Brain microvascular endothelial cell (primary cell): ENCODE results near the gene SERP2.

ENCODE experiments used
- DNase-seq: peaks from one replicate; pipeline ENCODE4 v3.0.0-alpha.2; 2020
- H3K27ac ChIP-seq: fragments of 250-450 bp; sonication (Bioruptor Pico); 2 replicates; pipeline ENCODE4 v1.5.1; 2020; ENCODE audit warnings: mild to moderate bottlenecking, moderate library complexity
- H3K27me3 ChIP-seq: fragments of 250-450 bp; sonication (Bioruptor Pico); replicated peaks from 2 replicates; pipeline ENCODE4 v1.5.1; 2020; ENCODE audit warnings: mild to moderate bottlenecking
- H3K36me3 ChIP-seq: fragments of 250-450 bp; sonication (Bioruptor Pico); replicated peaks from 2 replicates; pipeline ENCODE4 v1.5.1; 2020; ENCODE audit warnings: mild to moderate bottlenecking
- H3K4me3 ChIP-seq: 2 replicates; pipeline ENCODE4 v1.5.1; 2011; ENCODE audit warnings: low read depth, mild to moderate bottlenecking, control low read depth, low read length, moderate library complexity
- in situ Hi-C: cut with HindIII; loops from 2 replicates; pipeline ENCODE4 v1.10.0; 2017; ENCODE audit warnings: low sequenced_read_pairs, low pct_ligation_motif_present
- TF ChIP-seq, protein P1 (sequence below): IDR thresholded peaks from 2 replicates; pipeline ENCODE4 v1.5.1; 2011; ENCODE audit warnings: low read depth, mild to moderate bottlenecking, moderate library complexity, low read length, control low read depth, inconsistent platforms; ENCODE audit errors: missing control alignments

Gene SERP2

DNA sequence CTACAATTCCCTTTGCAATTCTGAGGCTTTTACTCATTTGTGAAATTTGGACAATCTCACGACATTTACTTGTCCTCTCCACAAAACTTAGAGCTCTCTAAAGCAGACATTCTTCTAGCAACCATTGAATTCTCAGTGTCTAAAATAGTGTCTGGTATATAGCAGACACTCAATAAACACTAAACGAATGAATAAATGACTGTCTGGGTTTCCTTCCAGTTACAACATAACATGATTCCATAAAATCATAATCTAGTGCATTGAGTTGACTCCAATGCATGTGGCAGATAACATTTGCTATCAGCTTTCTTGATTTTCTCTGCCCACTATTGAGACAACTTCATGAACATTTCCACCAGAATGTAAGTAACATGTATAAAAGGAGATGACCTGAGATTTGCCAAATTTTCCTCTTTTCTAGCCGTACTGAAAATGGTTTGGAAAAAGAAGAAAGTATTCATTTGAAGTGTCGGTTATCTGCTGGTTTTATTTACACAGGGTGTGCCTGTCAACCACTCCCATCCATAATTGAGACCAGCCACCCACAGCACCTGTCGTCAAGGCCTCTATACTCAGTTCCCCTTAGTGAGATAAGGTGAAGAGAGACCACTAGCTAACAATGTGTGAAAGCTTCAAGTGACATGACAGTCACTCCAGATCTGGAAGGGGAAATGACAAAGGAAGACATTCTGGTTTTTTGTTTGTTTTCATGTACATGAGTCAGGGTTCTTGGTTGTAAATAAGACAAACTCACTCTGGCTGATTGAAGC is 4.8 kb upstream of the SERP2 start:
- in situ Hi-C loops: no loop called here
- Histone ChIP-seq H3K4me3 (no peak overlapping the region), H3K27me3 (no peaks in the 10 kb centered on the region), H3K36me3 (no peaks in the 10 kb centered on the region), H3K27ac (no peak overlapping the region)
- DNase-seq: no peak
- TF ChIP-seq, protein P1, sequence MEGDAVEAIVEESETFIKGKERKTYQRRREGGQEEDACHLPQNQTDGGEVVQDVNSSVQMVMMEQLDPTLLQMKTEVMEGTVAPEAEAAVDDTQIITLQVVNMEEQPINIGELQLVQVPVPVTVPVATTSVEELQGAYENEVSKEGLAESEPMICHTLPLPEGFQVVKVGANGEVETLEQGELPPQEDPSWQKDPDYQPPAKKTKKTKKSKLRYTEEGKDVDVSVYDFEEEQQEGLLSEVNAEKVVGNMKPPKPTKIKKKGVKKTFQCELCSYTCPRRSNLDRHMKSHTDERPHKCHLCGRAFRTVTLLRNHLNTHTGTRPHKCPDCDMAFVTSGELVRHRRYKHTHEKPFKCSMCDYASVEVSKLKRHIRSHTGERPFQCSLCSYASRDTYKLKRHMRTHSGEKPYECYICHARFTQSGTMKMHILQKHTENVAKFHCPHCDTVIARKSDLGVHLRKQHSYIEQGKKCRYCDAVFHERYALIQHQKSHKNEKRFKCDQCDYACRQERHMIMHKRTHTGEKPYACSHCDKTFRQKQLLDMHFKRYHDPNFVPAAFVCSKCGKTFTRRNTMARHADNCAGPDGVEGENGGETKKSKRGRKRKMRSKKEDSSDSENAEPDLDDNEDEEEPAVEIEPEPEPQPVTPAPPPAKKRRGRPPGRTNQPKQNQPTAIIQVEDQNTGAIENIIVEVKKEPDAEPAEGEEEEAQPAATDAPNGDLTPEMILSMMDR: no peak

DNA sequence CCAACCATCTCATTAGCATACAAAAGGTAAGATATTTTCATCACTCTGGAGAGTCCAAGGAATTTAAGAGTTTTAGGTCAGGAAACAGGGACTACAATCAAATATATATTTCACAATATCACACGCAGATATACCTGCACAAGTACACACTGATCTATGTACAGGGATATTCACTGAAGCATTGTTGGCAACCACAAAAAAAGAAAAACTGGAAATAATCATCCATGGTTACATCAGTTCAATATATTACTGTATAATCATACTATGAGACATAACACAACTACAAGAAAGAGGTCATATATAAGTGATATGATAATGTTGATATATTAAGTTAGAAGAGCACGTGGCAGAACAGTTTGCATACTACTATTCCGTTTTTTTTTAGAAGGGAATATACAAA is 2.2 kb upstream of the SERP2 start:
- H3K36me3 ChIP-seq: no peaks in the 10 kb centered on the region
- in situ Hi-C loops: no loop called here
- no peaks in the 10 kb centered on the region for H3K27me3 ChIP-seq
- DNase-seq: no peak
- H3K4me3 ChIP-seq: no peak overlapping the region
- TF ChIP-seq, protein P1: no peak
- H3K27ac ChIP-seq: no peak overlapping the region

DNA sequence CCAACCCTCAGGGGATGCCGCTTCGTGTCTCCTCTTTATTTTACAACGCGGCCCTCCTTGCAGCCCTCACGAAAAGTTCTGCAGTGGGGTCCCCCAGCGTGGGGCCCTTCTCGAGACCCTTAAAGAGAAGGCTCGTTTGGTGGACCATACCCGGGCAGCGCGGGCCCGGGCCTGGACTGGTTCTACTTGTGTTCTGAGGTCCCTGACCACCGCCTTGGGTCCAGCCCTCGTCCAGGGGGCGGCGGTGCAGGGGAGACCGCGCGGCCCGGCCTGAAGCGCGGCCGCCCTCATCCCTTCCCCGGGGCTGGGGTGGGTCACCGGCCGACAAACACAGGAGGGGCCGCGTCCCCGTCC is 400 bp upstream of the SERP2 start:
- no peak overlapping the region for H3K27ac ChIP-seq
- no peaks in the 10 kb centered on the region for H3K27me3 ChIP-seq
- in situ Hi-C loops: no loop called here

DNA sequence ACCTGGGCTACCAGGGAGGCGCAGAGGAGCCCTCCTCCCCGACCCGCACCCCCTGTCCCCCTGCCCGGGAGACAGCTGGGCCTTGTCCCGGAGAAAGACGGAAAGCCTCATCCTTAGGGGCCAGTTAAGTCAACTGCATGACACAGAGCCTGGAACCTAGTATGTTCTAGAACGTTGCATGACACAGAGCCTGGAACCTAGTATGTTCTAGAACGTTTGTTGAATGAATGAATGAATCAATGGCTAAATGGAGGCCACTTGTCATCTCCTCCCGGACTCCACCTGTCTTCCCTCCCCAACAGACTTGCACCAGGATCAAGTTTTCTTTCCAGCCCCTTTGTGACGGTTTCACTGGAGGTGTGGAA is 706 bp downstream of the SERP2 start:
- no peak for DNase-seq
- TF ChIP-seq, protein P1: no peak
- Histone ChIP-seq H3K27me3 (no peaks in the 10 kb centered on the region), H3K27ac (no peak overlapping the region), H3K36me3 (no peaks in the 10 kb centered on the region), H3K4me3 (peak overlapping the region; percentile 57)
- in situ Hi-C loops: no loop called here

More for the DNA sequence above, 400 bp upstream of the SERP2 start:
- Histone ChIP-seq H3K36me3 (no peaks in the 10 kb centered on the region), H3K4me3 (peak overlapping the region; percentile 57)
- DNase-seq: no peak
- TF ChIP-seq, protein P1: no peak

DNA sequence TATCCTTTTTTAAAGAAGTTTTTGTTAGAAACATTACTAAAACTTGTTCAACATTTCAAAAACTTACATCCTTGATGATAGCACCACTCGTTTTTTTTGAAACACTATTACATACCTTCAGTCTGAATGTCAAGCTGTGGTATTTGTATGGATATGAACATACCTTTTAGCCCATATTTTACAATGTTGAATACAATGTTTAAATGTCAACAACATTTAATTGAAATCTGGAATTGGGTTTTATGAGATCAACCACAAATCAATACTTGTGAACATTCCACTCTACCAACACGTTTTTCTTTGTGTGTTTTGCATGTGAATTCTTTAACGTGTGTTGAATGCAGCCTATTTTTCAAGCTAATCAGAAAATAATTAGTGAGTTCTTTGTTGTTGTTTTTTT is 4.7 kb downstream of the SERP2 start:
- in situ Hi-C loops: no loop called here
- TF ChIP-seq, protein P1: no peak
- no peaks in the 10 kb centered on the region for H3K36me3 ChIP-seq
- H3K27ac ChIP-seq: no peak overlapping the region
- H3K4me3 ChIP-seq: no peak overlapping the region
- H3K27me3 ChIP-seq: no peaks in the 10 kb centered on the region
- no peak for DNase-seq

DNA sequence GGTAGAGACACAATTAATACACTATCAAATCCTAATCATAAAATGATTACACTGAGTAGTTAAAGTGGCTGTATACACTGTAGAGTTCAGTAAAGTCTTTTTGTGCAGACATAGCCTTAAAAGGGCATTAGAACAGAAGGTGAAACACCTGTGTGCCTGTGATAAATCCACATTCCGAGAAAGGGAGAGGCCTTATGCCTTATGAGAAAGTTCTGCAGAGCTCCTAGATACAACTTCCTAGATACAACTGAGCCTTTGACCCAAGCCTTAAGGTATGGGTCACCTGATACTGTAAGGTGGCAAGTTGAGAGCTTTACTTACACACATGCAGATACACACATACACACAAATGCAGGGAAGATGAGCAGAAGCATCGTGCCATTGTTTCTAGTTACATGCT is 6.3 kb downstream of the SERP2 start:
- H3K27me3 ChIP-seq: no peaks in the 10 kb centered on the region
- H3K27ac ChIP-seq: no peak overlapping the region
- no peaks in the 10 kb centered on the region for H3K36me3 ChIP-seq
- TF ChIP-seq, protein P1: no peak
- no peak overlapping the region for H3K4me3 ChIP-seq
- in situ Hi-C loops: no loop called here
- no peak for DNase-seq
